Hepatocyte (in vitro differentiated cells): ENCODE measurements around the gene FOXO6. TPM values are rescaled to one million over a fixed set of nuclear protein-coding genes. Genes with fewer than 3 reads are reported as not detected.

ENCODE experiments used
- DNase-seq: peaks from one replicate; pipeline ENCODE4 v3.0.0-alpha.2; 2016; ENCODE audit warnings: low spot score
- H2AFZ ChIP-seq: fragments of 200-600 bp; sonication (generic); 2 replicates; pipeline ENCODE4 v1.6.0; 2016; ENCODE audit warnings: antibody characterized with exemption, mild to moderate bottlenecking
- H3K27ac ChIP-seq: fragments of 200-600 bp; sonication (generic); 2 replicates; pipeline ENCODE4 v1.5.1; 2016; ENCODE audit warnings: mild to moderate bottlenecking
- H3K27me3 ChIP-seq: fragments of 200-600 bp; sonication (generic); 2 replicates; pipeline ENCODE4 v1.6.1; 2016
- H3K36me3 ChIP-seq: fragments of 200-600 bp; sonication (generic); replicated peaks from 2 replicates; pipeline ENCODE4 v1.5.1; 2016; ENCODE audit warnings: low read depth; ENCODE audit not compliant: insufficient read depth
- H3K4me1 ChIP-seq: fragments of 200-600 bp; sonication (generic); 2 replicates; pipeline ENCODE4 v1.5.1; 2016; ENCODE audit warnings: mild to moderate bottlenecking, moderate library complexity; ENCODE audit not compliant: insufficient read depth
- H3K4me2 ChIP-seq: fragments of 200-600 bp; sonication (generic); 2 replicates; pipeline ENCODE4 v1.6.0; 2016
- H3K4me3 ChIP-seq: fragments of 200-600 bp; sonication (generic); 2 replicates; pipeline ENCODE4 v1.5.1; 2016; ENCODE audit warnings: mild to moderate bottlenecking
- H3K79me2 ChIP-seq: fragments of 200-600 bp; sonication (generic); 2 replicates; pipeline ENCODE4 v1.6.0; 2017; ENCODE audit warnings: mild to moderate bottlenecking
- H3K9me2 ChIP-seq: fragments of 200-600 bp; sonication (generic); replicated peaks from 2 replicates; pipeline ENCODE4 v1.6.0; 2017; ENCODE audit warnings: mild to moderate bottlenecking; ENCODE audit not compliant: insufficient read depth
- H3K9me3 ChIP-seq: fragments of 200-600 bp; sonication (generic); 2 replicates; pipeline ENCODE4 v1.5.1; 2016; ENCODE audit warnings: low read depth, mild to moderate bottlenecking
- H4K20me1 ChIP-seq: fragments of 200-600 bp; sonication (generic); 2 replicates; pipeline ENCODE4 v1.6.0; 2016; ENCODE audit warnings: mild to moderate bottlenecking; ENCODE audit not compliant: insufficient read depth, poor library complexity, severe bottlenecking
- CTCF ChIP-seq: fragments of 200-600 bp; sonication (generic); IDR thresholded peaks from 2 replicates; pipeline ENCODE4 v1.5.1; 2016; ENCODE audit warnings: antibody characterized with exemption, mild to moderate bottlenecking; ENCODE audit not compliant: poor library complexity
- EZH2 ChIP-seq: fragments of 200-600 bp; sonication (generic); IDR thresholded peaks from 2 replicates; pipeline ENCODE4 v1.6.1; 2016; ENCODE audit warnings: antibody characterized with exemption, mild to moderate bottlenecking, borderline replicate concordance
- EZH2phosphoT487 ChIP-seq: fragments of 200-600 bp; sonication (generic); IDR thresholded peaks from one replicate; pipeline ENCODE4 v1.6.1; 2018; ENCODE audit warnings: antibody characterized with exemption, mild to moderate bottlenecking, low read depth, moderate library complexity; ENCODE audit not compliant: unreplicated experiment, severe bottlenecking
- WGBS: methylation state at CpG from one replicate; pipeline ENCODE4 v1.1.6; 2016; ENCODE audit warnings: low lambda C conversion rate; ENCODE audit errors: missing lambda C conversion rate; 5-methylcytosine and 5-hydroxymethylcytosine counted together
- polyA plus RNA-seq: library from polyadenylated mRNA; unstranded; fragments of >200 nt; fragmentation: Nextera tagmentation; extraction: Ambion mirVana; gene quantifications from 2 replicates; pipeline ENCODE4 v1.2.1, GENCODE V29; 2016
- total RNA-seq: library from RNA; depleted of rRNA; stranded (reverse); fragments of >200 nt; gene quantifications from 2 replicates; pipeline ENCODE4 v1.2.3, GENCODE V29; 2014

FOXO6 gene
- total and polyA plus RNA-seq, 2 experiments from 2014 or later: 0.80 to 5.0 TPM

- Histone ChIP-seq H3K9me2 (no peaks in the 10 kb centered on the region), H3K9me3 (no peaks in the 10 kb centered on the region), H3K4me2 (peak overlapping the region; percentile 93), H3K36me3 (no peaks in the 10 kb centered on the region), H3K4me1 (peaks cover 54% of the 10 kb centered on the region), H2AFZ (no peak overlapping the region), H3K27ac (no peak overlapping the region), H3K4me3 (peak overlapping the region; percentile 70), H4K20me1 (no peaks in the 10 kb centered on the region), H3K27me3 (peaks cover 18% of the 10 kb centered on the region), H3K79me2 (no peaks in the 10 kb centered on the region)
- DNase-seq: no peak
- 11% methylated on average over 17 of the region's 20 CpGs for WGBS
- no peak for TF ChIP-seq EZH2phosphoT487
- TF ChIP-seq CTCF: no peak
- no peak for TF ChIP-seq EZH2
Observed at GRCh38 chr1:41362357-41362721, 1.1 kb downstream of the FOXO6 start.

- H4K20me1 ChIP-seq: no peaks in the 10 kb centered on the region
- no peaks in the 10 kb centered on the region for H3K36me3 ChIP-seq
- H3K79me2 ChIP-seq: no peaks in the 10 kb centered on the region
- DNase-seq: no peak
- no peak overlapping the region for H3K4me3 ChIP-seq
- H3K4me2 ChIP-seq: peak overlapping the region; percentile 93
- no peak for TF ChIP-seq EZH2
- TF ChIP-seq EZH2phosphoT487: no peak
- TF ChIP-seq CTCF: no peak
- peaks cover 47% of the 10 kb centered on the region for H3K4me1 ChIP-seq
- 71% methylated on average over 7 of the region's 8 CpGs for WGBS
- no peak overlapping the region for H3K27ac ChIP-seq
- no peak overlapping the region for H2AFZ ChIP-seq
- H3K9me2 ChIP-seq: no peaks in the 10 kb centered on the region
- no peaks in the 10 kb centered on the region for H3K9me3 ChIP-seq
- peaks cover 18% of the 10 kb centered on the region for H3K27me3 ChIP-seq
Observed at GRCh38 chr1:41362749-41363590, 1.7 kb downstream of the FOXO6 start.

- H3K27me3 ChIP-seq: peaks cover 18% of the 10 kb centered on the region
- peak overlapping the region; percentile 93 for H3K4me2 ChIP-seq
- H3K9me3 ChIP-seq: no peaks in the 10 kb centered on the region
- H3K79me2 ChIP-seq: no peaks in the 10 kb centered on the region
- no peak for DNase-seq
- TF ChIP-seq EZH2phosphoT487 (no peak), EZH2 (no peak), CTCF (no peak)
- no peak overlapping the region for H3K4me3 ChIP-seq
- no peaks in the 10 kb centered on the region for H3K9me2 ChIP-seq
- H3K36me3 ChIP-seq: no peaks in the 10 kb centered on the region
- no peak overlapping the region for H3K27ac ChIP-seq
- H2AFZ ChIP-seq: no peak overlapping the region
- peaks cover 40% of the 10 kb centered on the region for H3K4me1 ChIP-seq
- 85% methylated on average over 4 of the region's 4 CpGs for WGBS
- no peaks in the 10 kb centered on the region for H4K20me1 ChIP-seq
Observed at GRCh38 chr1:41363591-41364320, 2.5 kb downstream of the FOXO6 start.
